C4-2B (cell line): ENCODE measurements around the gene GALNT11.

Experiments used
- CTCF ChIP-seq: fragments of 450-650 bp; conservative IDR thresholded peaks from 2 replicates; pipeline ENCODE4 v1.5.1; 2017; ENCODE audit warnings: mild to moderate bottlenecking
- ZFX ChIP-seq: fragments of 450-650 bp; IDR thresholded peaks from 2 replicates; pipeline ENCODE4 v1.6.1; 2017

DNA sequence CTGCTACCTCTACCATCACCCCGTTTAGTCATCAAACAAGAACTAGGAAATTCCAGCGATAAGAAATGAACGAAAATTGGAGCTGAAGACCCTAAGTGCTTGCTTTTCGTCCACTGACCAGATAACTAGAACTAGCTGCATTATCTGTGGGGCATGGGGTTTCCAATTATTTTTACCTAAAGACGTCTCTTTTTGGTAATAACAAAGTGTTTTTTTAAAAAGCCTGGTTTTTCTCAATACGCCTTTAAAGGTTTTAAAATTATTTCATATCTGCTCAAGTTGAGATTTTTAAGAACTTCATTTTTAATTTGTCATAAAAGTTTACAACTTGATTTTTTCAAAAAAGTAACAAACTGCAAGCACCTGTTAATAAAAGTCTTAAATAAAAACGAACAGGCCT, 104.2 kb downstream of the GALNT11 start:
- no peak for TF ChIP-seq CTCF
- TF ChIP-seq ZFX = no peak
